ENCODE measurements around the gene PTCD2.
"Not testable (repeated sequence)": the region's sequence is repeated elsewhere in the genome, so short reads cannot be mapped to it uniquely, and the experiment has no call there.

Gene PTCD2

GRCh38 chr5:72386639-72387038, 66.5 kb downstream of the PTCD2 start:
- no peak for DNase-seq

- no peak for DNase-seq
Measured at GRCh38 chr5:72387985-72388384, 67.8 kb downstream of the PTCD2 start.

GRCh38 chr5:72388646-72389045, 68.5 kb downstream of the PTCD2 start:
- DNase-seq = no peak

- DNase-seq = no peak
Measured at GRCh38 chr5:72390836-72391235, 70.7 kb downstream of the PTCD2 start.

GRCh38 chr5:72392326-72392733, 72.2 kb downstream of the PTCD2 start:
- no peak for DNase-seq

GRCh38 chr5:72393052-72393451, 72.9 kb downstream of the PTCD2 start:
- DNase-seq = no peak

- DNase-seq = no peak
Measured at GRCh38 chr5:72394688-72395087, 74.5 kb downstream of the PTCD2 start.

GRCh38 chr5:72397836-72398235, 77.7 kb downstream of the PTCD2 start:
- DNase-seq = no peak

GRCh38 chr5:72400950-72401349, 80.8 kb downstream of the PTCD2 start:
- DNase-seq = no peak

- DNase-seq = no peak
Measured at GRCh38 chr5:72402381-72402890, 82.3 kb downstream of the PTCD2 start.

- DNase-seq = no peak
Measured at GRCh38 chr5:72402959-72403628, 82.9 kb downstream of the PTCD2 start.

- not testable (repeated sequence) for DNase-seq
Measured at GRCh38 chr5:72404771-72405170, 84.6 kb downstream of the PTCD2 start.

GRCh38 chr5:72407078-72407477, 86.9 kb downstream of the PTCD2 start:
- no peak for DNase-seq

GRCh38 chr5:72407541-72407940, 87.4 kb downstream of the PTCD2 start:
- no peak for DNase-seq

GRCh38 chr5:72408127-72408526, 88.0 kb downstream of the PTCD2 start:
- no peak for DNase-seq

GRCh38 chr5:72408603-72409002, 88.4 kb downstream of the PTCD2 start:
- no peak for DNase-seq

- DNase-seq = no peak
Measured at GRCh38 chr5:72410688-72411295, 90.6 kb downstream of the PTCD2 start.

- DNase-seq = no peak
Measured at GRCh38 chr5:72412283-72413055, 92.3 kb downstream of the PTCD2 start.

- no peak for DNase-seq
Measured at GRCh38 chr5:72415616-72416325, 95.6 kb downstream of the PTCD2 start.

GRCh38 chr5:72417333-72418062, 97.3 kb downstream of the PTCD2 start:
- DNase-seq = no peak

Measured in DMS79 treated with DMSO at 0.1 percent for 48 hours (cell line).